Brain microvascular endothelial cell (primary cell): ENCODE data around the gene POLE3.
"Not testable (repeated sequence)": the region's sequence is repeated elsewhere in the genome, so short reads cannot be mapped to it uniquely, and the experiment has no call there.

Source experiments
- DNase-seq: peaks from one replicate; pipeline ENCODE4 v3.0.0-alpha.2; 2020
- H3K27ac ChIP-seq: fragments of 250-450 bp; sonication (Bioruptor Pico); 2 replicates; pipeline ENCODE4 v1.5.1; 2020; ENCODE audit warnings: mild to moderate bottlenecking, moderate library complexity
- H3K27me3 ChIP-seq: fragments of 250-450 bp; sonication (Bioruptor Pico); replicated peaks from 2 replicates; pipeline ENCODE4 v1.5.1; 2020; ENCODE audit warnings: mild to moderate bottlenecking
- H3K36me3 ChIP-seq: fragments of 250-450 bp; sonication (Bioruptor Pico); replicated peaks from 2 replicates; pipeline ENCODE4 v1.5.1; 2020; ENCODE audit warnings: mild to moderate bottlenecking
- H3K4me3 ChIP-seq: 2 replicates; pipeline ENCODE4 v1.5.1; 2011; ENCODE audit warnings: low read depth, mild to moderate bottlenecking, control low read depth, low read length, moderate library complexity
- CTCF ChIP-seq: IDR thresholded peaks from 2 replicates; pipeline ENCODE4 v1.5.1; 2011; ENCODE audit warnings: low read depth, mild to moderate bottlenecking, moderate library complexity, low read length, control low read depth, inconsistent platforms; ENCODE audit errors: missing control alignments
- in situ Hi-C: cut with HindIII; loops from 2 replicates; pipeline ENCODE4 v1.10.0; 2017; ENCODE audit warnings: low sequenced_read_pairs, low pct_ligation_motif_present

POLE3 gene

GRCh38 chr9:113370806-113371325 is 39.6 kb downstream of the POLE3 start:
- in situ Hi-C loops, result no loop called here
- DNase-seq, result no peak
- no peak for TF ChIP-seq CTCF
- no peaks in the 10 kb centered on the region for H3K36me3 ChIP-seq
- H3K27me3 ChIP-seq, result no peaks in the 10 kb centered on the region
- no peak overlapping the region for H3K4me3 ChIP-seq
- H3K27ac ChIP-seq, result no peak overlapping the region

GRCh38 chr9:113369855-113370140 is 40.7 kb downstream of the POLE3 start:
- H3K27me3 ChIP-seq, result no peaks in the 10 kb centered on the region
- no peak for DNase-seq
- no peak overlapping the region for H3K27ac ChIP-seq
- in situ Hi-C loops, result no loop called here
- TF ChIP-seq CTCF, result no peak
- H3K4me3 ChIP-seq, result no peak overlapping the region
- no peaks in the 10 kb centered on the region for H3K36me3 ChIP-seq

GRCh38 chr9:113368982-113369854 is 41.3 kb downstream of the POLE3 start:
- no peaks in the 10 kb centered on the region for H3K36me3 ChIP-seq
- H3K27ac ChIP-seq, result no peak overlapping the region
- TF ChIP-seq CTCF, result no peak
- in situ Hi-C loops, result no loop called here
- no peak for DNase-seq
- no peak overlapping the region for H3K4me3 ChIP-seq
- H3K27me3 ChIP-seq, result no peaks in the 10 kb centered on the region

GRCh38 chr9:113368348-113368981 is 42.0 kb downstream of the POLE3 start:
- H3K27me3 ChIP-seq, result no peaks in the 10 kb centered on the region
- DNase-seq, result no peak
- no peaks in the 10 kb centered on the region for H3K36me3 ChIP-seq
- in situ Hi-C loops, result no loop called here
- no peak for TF ChIP-seq CTCF
- no peak overlapping the region for H3K27ac ChIP-seq
- H3K4me3 ChIP-seq, result no peak overlapping the region

GRCh38 chr9:113365652-113366051 is 44.8 kb downstream of the POLE3 start:
- H3K27ac ChIP-seq, in situ Hi-C loops, DNase-seq, H3K4me3 ChIP-seq, H3K36me3 ChIP-seq, H3K27me3 ChIP-seq: not testable (repeated sequence)

- Histone ChIP-seq H3K4me3 (no peak overlapping the region), H3K27ac (no peak overlapping the region), H3K27me3 (no peaks in the 10 kb centered on the region), H3K36me3 (no peaks in the 10 kb centered on the region)
- no peak for DNase-seq
- no peak for TF ChIP-seq CTCF
- in situ Hi-C loops, result no loop called here
These were observed 45.5 kb downstream of the POLE3 start for GRCh38 chr9:113364951-113365350.
